Mammary epithelial cell (primary cell): ENCODE results near the gene FBXL15.

Source experiments
- CTCF ChIP-seq, 2 donors: IDR thresholded peaks in 1 of 2; conservative IDR thresholded peaks in 1 of 2; 2 replicates each; pipeline ENCODE4 v1.5.1; 2011 to 2012; ENCODE audit warnings: inconsistent platforms in 2 of 2, low read length in 2 of 2, mild to moderate bottlenecking in 2 of 2, control low read depth in 1 of 2, low read depth in 1 of 2; ENCODE audit not compliant: insufficient read depth in 1 of 2; ENCODE audit errors: extremely low read depth in 1 of 2
- EZH2 ChIP-seq: IDR thresholded peaks from 2 replicates; pipeline ENCODE4 v1.6.1; 2012; ENCODE audit warnings: low read length, inconsistent platforms, borderline replicate concordance

DNA sequence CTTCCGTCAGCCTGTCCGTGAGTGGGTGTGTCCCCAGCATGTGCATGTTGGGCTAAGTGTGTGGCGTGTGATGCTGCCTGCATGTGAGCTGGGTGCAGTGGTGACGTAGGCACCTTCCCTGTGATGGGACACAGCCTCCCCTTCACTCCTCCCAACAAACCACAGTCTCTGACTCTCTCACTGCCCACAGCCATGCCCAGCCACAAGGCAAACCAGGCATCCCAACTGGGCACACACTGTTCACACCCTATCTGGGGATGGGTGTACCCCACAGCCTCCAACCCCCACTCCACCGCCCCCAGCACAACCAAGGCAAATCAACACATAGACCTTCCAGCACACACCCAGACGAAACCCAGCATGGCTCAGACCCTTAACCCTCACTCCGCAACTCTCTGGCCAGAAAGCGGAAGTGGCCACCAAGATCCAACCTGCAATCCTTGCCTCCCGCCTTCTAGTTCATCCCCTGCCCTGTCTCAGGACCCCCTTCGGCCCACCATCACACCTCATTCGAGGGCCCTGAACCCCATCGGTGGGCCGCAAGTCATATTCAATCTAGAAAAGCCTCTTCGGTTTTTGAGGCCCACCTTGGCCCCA, 12.4 kb upstream of the FBXL15 start:
- no peak for TF ChIP-seq CTCF (conservative IDR thresholded peaks at IDR 0.05 in 1 of 2, IDR thresholded peaks at IDR 0.05 in 1 of 2; ENCODE audit: extremely low read depth in 1 of 2, insufficient read depth in 1 of 2, low read depth in 1 of 2, low read length in 2 of 2)
- no peak for TF ChIP-seq EZH2
